Activated naive CD4-positive, alpha-beta T cell treated with Interleukin-2 at 50 U/mL for 16 hours (primary cell): ENCODE measurements around the gene RSPH4A.
"Not testable (repeated sequence)": the region's sequence is repeated elsewhere in the genome, so short reads cannot be mapped to it uniquely, and the experiment has no call there.

Source experiments
- DNase-seq: peaks from one replicate; pipeline ENCODE4 v3.0.0-alpha.2; 2020

RSPH4A gene

DNA sequence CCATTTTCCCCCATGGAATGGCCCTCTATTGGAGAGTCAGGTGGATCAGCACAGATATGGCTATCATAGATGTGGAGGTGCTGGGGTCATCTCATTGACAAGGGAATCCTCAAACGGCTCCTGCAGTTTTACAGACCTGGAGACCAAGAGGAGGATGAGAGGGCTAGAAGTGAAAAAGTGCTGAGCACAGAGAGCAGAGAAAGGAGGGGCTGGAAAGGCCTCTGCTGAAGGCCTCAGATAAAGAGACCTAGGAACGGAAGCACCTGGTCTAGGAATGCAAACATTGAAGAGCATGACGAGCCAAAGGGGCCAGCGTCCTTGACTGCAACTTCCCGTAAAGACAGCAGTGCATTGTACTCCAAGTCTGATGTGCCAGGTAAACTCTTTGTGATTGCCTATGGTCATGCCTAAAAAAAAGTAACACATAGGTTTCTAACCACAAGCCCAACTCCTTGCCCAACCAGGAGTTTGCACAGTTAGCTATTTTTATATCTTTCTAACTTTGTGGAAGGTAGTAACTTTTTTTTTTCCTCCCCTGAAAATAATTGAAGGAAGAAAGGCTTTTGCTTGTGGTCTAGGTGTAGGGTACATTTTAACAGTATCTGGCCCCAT lies 15.2 kb downstream of the RSPH4A start:
- no peak for DNase-seq

DNA sequence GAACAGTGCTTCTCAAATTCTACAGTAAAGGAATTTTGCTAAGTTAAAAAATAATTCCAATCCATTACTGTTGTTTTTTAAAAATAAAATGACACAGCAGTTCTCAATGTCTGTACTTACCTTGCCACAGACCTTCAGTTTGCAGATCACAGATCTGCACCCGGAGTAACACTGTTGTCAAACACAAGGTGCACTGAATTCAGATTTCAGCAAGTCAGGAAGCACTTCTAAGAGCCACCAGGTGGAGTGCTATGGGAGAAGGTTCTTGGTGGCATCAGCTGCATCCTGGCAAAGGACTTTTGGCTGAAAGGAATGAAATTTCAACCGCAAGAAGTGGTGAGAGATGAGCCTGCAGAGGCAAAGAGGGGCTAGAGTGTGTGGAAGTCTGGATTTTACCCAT lies 17.4 kb downstream of the RSPH4A start:
- DNase-seq = no peak

DNA sequence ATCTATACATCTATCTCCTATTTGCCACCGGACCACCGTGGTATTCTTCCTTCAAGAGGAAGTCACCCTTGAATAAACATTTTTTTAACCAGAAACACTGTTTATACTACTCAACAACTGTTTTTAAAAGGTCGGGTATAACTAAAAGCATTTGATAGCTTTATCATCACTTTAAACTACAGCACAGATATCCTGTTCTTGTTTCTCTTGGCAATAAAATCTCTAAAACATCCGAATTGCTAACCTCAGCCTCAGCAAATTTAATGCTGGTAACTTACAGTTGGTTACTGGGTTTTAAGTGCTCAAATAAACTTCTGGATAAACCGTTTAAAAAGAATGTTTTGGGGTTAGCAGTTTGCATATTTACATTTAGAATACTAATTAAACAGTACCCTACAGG lies 31.9 kb downstream of the RSPH4A start:
- no peak for DNase-seq

DNA sequence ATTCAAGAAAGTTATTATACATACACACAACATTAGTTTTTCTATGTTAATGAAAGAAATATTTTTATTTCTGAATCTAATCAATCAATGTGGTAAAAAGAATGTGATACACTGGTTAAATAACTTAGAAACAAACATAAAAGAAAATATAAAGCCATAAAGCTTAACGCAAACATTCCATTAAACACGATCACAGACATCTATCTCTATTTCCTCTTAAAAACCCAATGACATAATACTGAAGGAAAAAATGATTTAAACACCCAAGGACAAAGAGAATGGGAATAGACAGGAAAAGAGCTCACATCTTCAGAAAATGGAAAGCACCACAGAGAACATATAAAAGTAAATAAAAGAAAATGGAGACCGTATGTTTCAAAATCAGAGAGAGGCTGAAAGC lies 32.9 kb downstream of the RSPH4A start:
- DNase-seq = no peak

DNA sequence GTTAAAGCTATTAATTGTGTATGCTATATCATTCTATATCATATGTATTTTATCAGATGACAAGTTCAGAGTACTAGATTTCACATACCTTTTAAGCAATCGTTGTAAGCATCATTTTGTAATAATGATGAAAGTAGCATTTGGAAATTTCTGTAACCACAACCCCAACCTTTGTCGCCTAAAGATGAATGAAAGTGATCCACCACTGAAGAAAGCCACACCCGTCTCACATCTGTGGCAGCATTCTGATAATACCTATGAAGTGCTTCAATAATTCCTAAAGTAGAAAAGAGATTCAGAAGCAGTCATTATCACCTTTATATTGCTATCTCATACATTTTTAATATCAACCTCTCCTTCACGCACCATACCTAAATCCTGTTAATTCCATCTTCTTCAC lies 35.6 kb downstream of the RSPH4A start:
- no peak for DNase-seq

DNA sequence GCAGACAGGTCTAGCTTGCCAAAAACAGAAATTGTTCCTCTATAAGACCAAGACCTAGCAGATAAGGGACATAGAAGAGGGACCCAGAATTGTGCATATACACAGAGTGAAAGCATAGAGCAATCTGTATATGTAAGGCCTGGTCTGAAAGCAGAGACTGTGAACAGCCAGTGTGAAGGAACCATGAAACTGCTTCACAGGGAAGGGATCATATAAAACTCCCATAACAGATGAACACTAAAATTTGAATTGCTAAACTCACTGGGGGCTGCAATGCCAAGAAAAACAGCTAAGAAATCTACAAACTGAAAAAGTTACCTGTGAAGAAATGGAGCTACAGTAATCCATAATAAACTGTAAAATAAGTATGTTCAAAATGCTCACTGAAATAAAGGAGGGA lies 45.3 kb downstream of the RSPH4A start:
- no peak for DNase-seq

DNA sequence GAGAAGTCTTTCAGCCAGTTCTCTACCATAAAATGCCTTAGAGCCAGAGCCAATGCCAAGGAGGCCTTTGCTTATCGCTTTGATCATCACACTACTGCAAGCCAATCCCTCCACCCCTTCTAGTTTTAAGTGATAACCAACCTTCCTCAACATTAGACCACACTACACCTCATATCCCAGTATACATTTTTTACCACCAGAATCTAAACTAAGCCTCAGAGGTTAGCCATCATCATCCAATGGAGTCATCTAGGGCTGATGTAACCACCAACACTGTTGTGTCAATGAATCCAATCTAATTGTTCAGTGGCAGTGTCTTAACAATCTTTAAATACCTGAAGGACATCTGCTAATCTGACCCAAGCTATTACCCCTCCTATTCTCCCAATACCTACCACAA lies 45.9 kb downstream of the RSPH4A start:
- no peak for DNase-seq

DNA sequence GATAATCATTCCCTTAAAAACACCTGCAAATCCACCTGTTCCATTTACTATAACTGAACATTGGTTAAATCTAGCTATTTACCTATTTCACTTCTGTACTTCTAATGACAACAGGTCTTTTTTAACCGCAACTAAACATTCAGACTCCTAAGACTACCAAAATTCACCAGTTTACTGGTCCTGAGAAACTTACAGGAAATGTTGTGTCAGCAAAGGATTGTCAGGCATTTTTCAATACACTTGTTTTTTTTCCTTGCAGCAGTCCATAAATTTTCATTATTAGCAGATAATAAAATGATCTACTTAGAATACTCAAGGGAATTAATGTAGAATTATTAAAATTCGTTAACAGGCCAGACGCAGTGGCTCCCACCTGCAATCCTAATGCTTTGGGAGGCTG lies 47.0 kb downstream of the RSPH4A start:
- no peak for DNase-seq

DNA sequence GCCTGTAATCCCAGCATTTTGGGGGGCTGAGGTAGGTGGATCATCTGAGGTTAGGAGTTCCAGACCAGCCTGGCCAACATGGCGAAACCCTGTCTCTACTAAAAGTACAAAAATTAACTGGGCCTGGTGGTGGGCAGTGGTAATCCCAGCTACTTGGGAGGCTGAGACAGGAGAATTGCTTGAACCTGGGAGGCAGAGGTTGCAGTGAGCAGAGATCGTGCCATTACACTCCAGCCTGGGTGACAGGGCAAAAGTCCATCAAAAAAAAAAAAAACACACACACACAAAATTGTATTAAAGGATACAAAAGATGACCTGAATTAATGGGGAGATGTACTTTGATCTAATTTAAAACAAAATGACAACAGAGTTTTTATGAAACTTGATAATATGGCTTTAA lies 47.9 kb downstream of the RSPH4A start:
- not testable (repeated sequence) for DNase-seq

DNA sequence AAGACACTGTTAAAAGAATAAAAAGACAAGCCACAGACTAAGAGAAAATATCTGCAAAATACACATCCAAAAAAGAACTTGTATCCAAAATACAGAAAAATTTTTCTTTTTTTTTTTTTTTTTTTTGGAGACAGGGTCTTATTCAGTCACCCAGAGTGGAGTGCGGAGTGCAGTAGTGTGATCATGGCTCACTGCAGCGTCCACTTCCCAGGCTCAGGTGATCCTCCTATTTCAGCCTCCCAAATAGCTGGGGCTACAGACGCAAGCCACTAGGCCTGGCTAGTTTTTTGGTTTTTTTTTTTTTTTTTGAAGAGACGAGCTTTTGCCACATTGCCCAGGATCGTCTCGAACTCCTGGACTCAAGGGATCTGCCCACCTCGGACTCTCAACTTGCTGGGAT lies 49.2 kb downstream of the RSPH4A start:
- no peak for DNase-seq

DNA sequence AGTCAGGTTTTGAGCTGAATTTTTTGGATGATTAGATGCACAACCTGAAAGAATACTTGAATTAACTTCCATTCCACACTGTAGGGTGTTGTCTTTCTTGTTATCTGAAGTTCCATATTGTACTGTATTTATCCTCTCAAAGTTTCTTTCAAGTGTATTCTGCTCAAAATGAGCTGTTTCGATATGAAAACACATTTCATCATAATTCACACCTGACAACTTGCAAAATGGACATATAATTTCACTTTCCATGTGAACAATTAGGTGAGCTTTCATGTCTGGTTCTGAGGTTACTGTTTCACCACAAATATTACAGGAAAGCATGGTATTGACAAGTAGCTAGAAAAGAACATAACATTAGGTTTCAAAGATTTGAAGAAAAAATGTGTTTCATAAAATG lies 50.6 kb downstream of the RSPH4A start:
- no peak for DNase-seq

DNA sequence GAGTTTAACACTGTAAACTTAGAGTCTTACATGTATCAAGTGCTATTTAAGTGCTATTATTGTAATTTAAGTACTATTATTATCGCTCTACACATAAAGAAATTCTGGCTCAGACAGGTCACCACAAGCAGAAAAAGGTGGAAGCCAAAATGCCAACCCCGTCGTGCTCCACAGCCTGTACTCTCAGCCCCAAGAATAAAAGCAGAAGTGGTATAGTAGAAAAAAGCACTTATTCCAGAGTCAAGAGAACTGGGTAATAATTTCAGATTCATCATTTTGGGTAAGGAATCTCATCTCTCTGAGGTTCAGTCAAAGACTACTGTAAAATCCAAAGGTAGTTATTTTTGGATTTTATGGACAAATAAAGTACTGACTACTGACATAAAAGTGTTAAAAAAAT lies 51.3 kb downstream of the RSPH4A start:
- no peak for DNase-seq

DNA sequence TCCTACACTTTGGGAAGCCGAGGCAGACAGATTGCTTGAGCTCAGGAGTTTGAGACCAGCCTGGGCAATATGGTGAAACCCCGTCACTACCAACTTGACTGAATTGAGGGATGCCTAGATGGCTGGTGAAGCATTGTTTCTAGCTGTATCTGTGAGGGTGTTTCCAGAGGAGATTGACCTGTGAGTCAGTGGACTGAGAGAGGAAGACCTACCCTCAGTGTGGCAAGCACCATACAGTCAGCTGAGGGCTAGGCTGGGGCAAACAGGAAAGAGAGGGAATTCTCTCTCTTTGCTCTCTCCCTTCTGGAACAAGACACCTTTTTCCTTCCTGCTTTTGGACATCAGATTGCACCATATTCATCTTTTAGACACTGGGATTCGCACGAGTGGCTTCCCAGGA lies 56.0 kb downstream of the RSPH4A start:
- no peak for DNase-seq

DNA sequence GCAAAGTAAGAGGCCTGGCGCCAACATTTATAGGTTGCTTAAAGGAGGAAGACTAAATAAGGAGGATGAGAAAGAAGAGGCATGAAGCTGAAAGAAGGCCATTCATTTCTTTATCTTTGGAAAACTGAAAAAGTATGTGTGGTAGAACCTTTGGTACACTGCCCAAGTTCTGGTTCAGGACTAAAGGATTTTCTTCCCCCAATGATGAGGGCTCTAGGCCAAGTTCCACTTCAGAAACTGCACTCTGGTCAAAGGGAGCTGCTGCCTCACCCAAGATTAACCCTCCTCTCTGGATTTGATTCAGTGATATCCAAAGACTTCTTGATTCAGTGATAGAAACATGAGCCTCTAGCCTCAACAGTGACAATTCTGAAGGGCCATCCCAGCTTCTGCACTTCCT lies 59.7 kb downstream of the RSPH4A start:
- no peak for DNase-seq

DNA sequence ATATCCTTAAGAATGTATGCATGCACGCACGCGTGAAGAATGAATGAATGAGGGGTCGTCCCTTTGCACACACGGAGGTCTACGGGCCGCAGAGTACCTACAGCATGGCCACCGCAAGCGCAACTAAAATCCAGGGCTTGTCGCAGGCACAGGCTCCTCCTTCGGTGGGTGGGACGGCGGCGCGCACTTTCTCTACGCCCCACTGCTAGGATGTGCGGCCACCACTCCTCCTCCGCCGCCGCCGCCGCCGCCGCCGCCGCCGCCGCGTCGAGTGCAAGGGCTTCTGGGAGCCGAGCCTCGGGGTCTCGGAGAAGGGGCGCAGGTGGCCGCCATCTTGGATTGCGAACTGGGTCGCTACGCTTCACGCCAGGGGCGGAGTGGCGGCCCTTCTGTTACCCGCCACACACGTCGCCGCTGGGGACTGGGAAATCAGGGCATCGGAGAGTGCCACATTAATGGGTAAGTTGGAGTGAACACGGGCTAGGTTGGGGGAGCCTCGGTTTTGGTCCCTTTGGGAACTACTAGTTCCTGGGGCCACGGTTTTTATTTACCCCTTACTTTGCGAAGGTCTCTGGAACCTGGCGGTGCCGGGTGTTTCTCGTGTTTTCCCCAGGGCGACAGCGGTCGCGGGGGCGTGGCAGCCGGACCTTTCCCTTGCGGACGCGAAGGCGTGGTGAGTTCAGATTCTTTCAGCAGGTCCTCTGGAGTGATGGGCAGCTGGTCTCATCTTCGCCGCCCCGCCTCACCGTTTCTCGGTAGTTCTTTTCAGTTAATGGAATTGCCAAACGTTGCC lies 64.8 kb downstream of the RSPH4A start, which contains the start of gene KPNA5:
KPNA5 (plus strand) TSS at position 332 of the 793 bp plus-strand sequence; CDS start at position 456, 124 bp downstream.
- peak; percentile 95 for DNase-seq

DNA sequence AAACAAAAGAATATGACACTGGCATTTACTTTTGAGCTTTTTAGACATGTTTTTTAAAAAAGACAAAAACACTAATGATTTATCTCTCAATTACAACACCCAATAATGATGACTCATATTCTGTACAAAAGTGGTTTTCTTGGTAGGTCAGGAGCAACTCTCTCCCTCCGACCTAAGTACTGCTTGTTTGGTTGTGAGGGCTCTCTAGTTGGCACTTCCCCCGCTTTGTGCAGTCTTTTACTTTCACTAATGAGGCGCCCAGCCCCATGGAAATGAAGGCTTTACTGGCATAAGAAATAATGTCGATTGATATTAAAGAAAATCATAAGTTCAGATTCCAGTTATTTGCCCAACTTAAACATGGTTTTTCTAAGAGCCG lies 66.0 kb downstream of the RSPH4A start:
- DNase-seq = peak; percentile 34
